Body of pancreas (tissue), 4 donors: Measurements from ENCODE around the gene HIC1.

Source experiments
- POLR2A ChIP-seq, 3 donors: fragments of 450-650 bp; IDR thresholded peaks; one replicate each; pipeline ENCODE4 v1.6.1; 2016; ENCODE audit warnings: antibody characterized with exemption in 3 of 3, mild to moderate bottlenecking in 2 of 3
- TF ChIP-seq, protein P1 (sequence below), 7 experiments: fragments of 450-650 bp in 4 of 7; fragments of 200-600 bp in 3 of 7; sonication (generic) in 3 of 7; IDR thresholded peaks; one replicate each; pipeline ENCODE4 v1.5.1; 2016 to 2019; ENCODE audit warnings: antibody characterized with exemption in 7 of 7

- TF ChIP-seq, protein P1, sequence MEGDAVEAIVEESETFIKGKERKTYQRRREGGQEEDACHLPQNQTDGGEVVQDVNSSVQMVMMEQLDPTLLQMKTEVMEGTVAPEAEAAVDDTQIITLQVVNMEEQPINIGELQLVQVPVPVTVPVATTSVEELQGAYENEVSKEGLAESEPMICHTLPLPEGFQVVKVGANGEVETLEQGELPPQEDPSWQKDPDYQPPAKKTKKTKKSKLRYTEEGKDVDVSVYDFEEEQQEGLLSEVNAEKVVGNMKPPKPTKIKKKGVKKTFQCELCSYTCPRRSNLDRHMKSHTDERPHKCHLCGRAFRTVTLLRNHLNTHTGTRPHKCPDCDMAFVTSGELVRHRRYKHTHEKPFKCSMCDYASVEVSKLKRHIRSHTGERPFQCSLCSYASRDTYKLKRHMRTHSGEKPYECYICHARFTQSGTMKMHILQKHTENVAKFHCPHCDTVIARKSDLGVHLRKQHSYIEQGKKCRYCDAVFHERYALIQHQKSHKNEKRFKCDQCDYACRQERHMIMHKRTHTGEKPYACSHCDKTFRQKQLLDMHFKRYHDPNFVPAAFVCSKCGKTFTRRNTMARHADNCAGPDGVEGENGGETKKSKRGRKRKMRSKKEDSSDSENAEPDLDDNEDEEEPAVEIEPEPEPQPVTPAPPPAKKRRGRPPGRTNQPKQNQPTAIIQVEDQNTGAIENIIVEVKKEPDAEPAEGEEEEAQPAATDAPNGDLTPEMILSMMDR (IDR thresholded peaks at IDR 0.05), result no peak
- no peak for TF ChIP-seq POLR2A (IDR thresholded peaks at IDR 0.05)
Observed at GRCh38 chr17:2081564-2081963, 26.7 kb downstream of the HIC1 start.
